Osteoblast (primary cell): ENCODE measurements around the gene ZNF385A. TPM values are rescaled to one million over a fixed set of nuclear protein-coding genes. Genes with fewer than 3 reads are reported as not detected.

Experiments
- DNase-seq: peaks from one replicate; pipeline ENCODE4 v3.0.0; 2011; ENCODE audit warnings: low spot score, mixed read lengths; ENCODE audit not compliant: insufficient read length; ENCODE audit errors: missing footprints
- H2AFZ ChIP-seq: 2 replicates; pipeline ENCODE4 v1.6.0; 2011; ENCODE audit warnings: mild to moderate bottlenecking, low read length
- H3K27ac ChIP-seq: 2 replicates; pipeline ENCODE4 v1.5.1; 2011; ENCODE audit warnings: mild to moderate bottlenecking, low read depth, low read length, moderate library complexity
- H3K27me3 ChIP-seq: 2 replicates; pipeline ENCODE4 v1.6.0; 2012; ENCODE audit warnings: mild to moderate bottlenecking, control low read depth, inconsistent platforms, low read length, moderate library complexity; ENCODE audit not compliant: insufficient read depth
- H3K36me3 ChIP-seq: 2 replicates; pipeline ENCODE4 v1.5.1; 2011; ENCODE audit warnings: mild to moderate bottlenecking, low read length, control low read depth, moderate library complexity; ENCODE audit not compliant: insufficient read depth
- H3K4me1 ChIP-seq: 2 replicates; pipeline ENCODE4 v1.5.1; 2011; ENCODE audit warnings: mild to moderate bottlenecking, low read length, control low read depth, moderate library complexity; ENCODE audit not compliant: insufficient read depth
- H3K4me2 ChIP-seq: 2 replicates; pipeline ENCODE4 v1.6.0; 2011; ENCODE audit warnings: mild to moderate bottlenecking, low read length; ENCODE audit not compliant: insufficient read depth
- H3K4me3 ChIP-seq: fragments of 200-600 bp; sonication (generic); 3 replicates; pipeline ENCODE4 v1.5.1; 2012; ENCODE audit warnings: mild to moderate bottlenecking, low read length, inconsistent platforms; ENCODE audit not compliant: insufficient read depth
- H3K79me2 ChIP-seq: 2 replicates; pipeline ENCODE4 v1.6.0; 2012; ENCODE audit warnings: mild to moderate bottlenecking, low read length, control low read depth, inconsistent platforms; ENCODE audit not compliant: insufficient read depth
- H3K9me3 ChIP-seq: 2 replicates; pipeline ENCODE4 v1.5.1; 2011; ENCODE audit warnings: low read depth, low read length, control low read depth
- H4K20me1 ChIP-seq: 2 replicates; pipeline ENCODE4 v1.6.0; 2012; ENCODE audit warnings: mild to moderate bottlenecking, low read length, control low read depth; ENCODE audit not compliant: insufficient read depth
- total RNA-seq: library from RNA; depleted of rRNA; stranded (reverse); fragments of >200 nt; gene quantifications from 2 replicates; pipeline ENCODE4 v1.2.3, GENCODE V29; 2012
- TF ChIP-seq, protein P1 (sequence below): IDR thresholded peaks from 2 replicates; pipeline ENCODE4 v1.5.1; 2011; ENCODE audit warnings: mild to moderate bottlenecking, low read depth, low read length, moderate library complexity; ENCODE audit errors: extremely low read depth

Gene ZNF385A
- total RNA-seq, 1 donor = 0.72 TPM

DNA sequence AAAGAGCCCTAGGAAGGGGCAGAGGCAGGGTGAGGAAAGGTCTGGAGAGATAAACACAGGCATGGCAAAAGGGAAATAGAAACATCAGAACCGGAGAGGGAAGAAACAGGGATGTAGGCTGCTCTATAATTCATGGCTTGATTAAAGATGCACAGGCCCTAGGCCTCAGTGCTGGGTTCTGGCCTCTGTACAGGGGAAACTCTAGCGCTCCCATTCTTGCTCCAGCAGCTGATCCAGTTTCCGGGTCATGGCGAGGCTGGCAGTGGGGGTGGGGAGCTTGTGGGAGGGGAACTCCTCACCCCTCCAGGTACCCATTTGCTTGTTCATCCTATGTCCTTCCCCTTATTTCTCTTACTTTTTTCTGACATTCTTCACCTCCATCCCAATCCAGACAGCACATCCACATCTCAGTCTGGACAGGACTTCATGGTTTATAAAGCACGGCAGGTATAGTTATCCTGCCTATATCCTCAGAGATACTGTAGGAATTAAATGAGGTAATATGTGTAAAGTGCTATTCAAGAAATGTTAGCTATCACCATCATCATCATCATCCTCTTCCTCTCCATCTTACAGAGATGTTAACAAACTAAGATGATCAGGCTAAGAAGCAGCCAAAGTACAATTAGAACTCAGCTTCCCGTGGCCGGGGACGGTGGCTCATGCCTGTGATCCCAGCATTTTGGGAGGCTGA is 12.3 kb downstream of the ZNF385A start:
- no peak overlapping the region for H2AFZ ChIP-seq
- no peaks in the 10 kb centered on the region for H3K36me3 ChIP-seq
- H3K79me2 ChIP-seq = no peaks in the 10 kb centered on the region
- H3K4me2 ChIP-seq = no peak overlapping the region
- no peak overlapping the region for H3K27ac ChIP-seq
- H3K4me1 ChIP-seq = peaks cover 14% of the 10 kb centered on the region
- H3K27me3 ChIP-seq = no peaks in the 10 kb centered on the region
- TF ChIP-seq, protein P1, sequence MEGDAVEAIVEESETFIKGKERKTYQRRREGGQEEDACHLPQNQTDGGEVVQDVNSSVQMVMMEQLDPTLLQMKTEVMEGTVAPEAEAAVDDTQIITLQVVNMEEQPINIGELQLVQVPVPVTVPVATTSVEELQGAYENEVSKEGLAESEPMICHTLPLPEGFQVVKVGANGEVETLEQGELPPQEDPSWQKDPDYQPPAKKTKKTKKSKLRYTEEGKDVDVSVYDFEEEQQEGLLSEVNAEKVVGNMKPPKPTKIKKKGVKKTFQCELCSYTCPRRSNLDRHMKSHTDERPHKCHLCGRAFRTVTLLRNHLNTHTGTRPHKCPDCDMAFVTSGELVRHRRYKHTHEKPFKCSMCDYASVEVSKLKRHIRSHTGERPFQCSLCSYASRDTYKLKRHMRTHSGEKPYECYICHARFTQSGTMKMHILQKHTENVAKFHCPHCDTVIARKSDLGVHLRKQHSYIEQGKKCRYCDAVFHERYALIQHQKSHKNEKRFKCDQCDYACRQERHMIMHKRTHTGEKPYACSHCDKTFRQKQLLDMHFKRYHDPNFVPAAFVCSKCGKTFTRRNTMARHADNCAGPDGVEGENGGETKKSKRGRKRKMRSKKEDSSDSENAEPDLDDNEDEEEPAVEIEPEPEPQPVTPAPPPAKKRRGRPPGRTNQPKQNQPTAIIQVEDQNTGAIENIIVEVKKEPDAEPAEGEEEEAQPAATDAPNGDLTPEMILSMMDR = no peak
- peak; percentile 68 for DNase-seq
- H3K4me3 ChIP-seq = no peak overlapping the region
- H4K20me1 ChIP-seq = no peaks in the 10 kb centered on the region
- no peaks in the 10 kb centered on the region for H3K9me3 ChIP-seq

DNA sequence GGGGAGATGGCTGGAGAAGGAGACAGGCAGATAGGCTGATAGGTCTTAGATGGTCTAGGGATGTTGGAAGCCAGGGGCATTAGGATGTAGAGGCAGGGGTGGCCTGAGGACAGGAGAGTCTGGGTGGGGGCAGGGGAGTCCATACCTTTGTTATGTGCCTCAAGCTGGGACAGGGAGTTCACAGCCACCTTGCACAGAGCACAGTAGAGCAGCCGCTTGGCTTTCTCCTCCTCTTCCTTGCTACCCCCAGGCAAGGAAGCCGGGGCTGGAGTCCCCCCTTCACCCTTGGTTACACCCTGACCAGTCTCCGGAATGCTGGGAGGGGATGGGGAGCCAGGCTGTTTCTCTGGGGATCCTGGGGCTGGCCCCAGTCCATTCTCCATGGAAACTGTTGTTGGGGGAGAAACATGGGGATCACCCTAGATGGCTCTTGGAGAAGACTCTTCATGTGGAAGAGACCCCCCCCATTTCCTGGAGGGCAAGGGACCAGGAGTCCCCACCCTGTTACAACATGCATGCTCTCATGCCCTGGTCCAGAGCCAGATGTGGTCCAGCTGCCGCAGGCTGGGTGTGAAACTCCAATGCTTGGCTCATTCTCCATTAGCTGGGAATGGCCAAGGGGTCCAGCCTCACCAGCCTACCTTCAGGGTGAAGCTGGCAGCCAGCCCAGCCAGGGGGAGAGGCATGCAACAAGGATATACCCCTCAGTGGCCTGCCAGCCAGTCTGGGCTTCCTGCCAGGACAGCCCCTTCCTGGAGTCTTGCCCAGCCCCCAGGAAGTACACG is 13.0 kb downstream of the ZNF385A start:
- H4K20me1 ChIP-seq = no peaks in the 10 kb centered on the region
- peak; percentile 42 for DNase-seq

DNA sequence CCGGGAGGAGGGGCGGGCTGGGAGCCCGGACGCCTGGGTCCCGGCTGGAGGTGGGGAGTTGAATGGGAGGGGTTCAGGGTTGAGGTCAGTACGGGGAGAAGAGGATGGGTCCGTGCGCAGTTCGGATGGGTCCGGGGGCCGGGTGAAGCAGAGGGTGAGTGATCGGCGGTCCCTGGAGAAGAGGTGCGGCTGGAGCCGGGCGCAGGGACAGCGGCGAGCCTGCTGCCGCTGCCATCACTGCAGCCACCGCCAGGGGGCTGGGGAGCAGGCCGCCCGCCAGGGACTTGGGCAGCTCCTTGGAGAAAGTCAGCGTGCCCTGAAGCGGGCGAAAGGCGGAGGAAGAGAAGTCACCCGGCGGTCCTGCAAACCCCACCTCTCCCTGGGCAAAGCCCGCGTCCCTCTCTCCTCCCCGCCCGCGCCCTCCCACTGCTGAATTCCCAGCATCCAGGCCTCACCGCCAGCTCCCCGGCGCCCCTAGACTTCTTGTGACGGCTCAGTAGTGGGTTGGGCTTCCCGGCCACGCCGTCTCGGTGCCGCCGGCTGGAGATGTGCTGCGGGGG is 14.3 kb downstream of the ZNF385A start:
- peak; percentile 98 for DNase-seq
- Histone ChIP-seq H3K9me3 (no peaks in the 10 kb centered on the region), H3K27ac (no peak overlapping the region), H4K20me1 (no peaks in the 10 kb centered on the region), H3K4me3 (peak overlapping the region; percentile 64), H3K4me1 (peaks cover 14% of the 10 kb centered on the region), H3K79me2 (no peaks in the 10 kb centered on the region), H3K27me3 (no peaks in the 10 kb centered on the region), H2AFZ (peak overlapping the region; percentile 43), H3K4me2 (peak overlapping the region; percentile 71), H3K36me3 (no peaks in the 10 kb centered on the region)
- TF ChIP-seq, protein P1 = peak; percentile 79

More for the DNA sequence above, 13.0 kb downstream of the ZNF385A start:
- Histone ChIP-seq H3K79me2 (no peaks in the 10 kb centered on the region), H3K4me2 (no peak overlapping the region), H3K36me3 (no peaks in the 10 kb centered on the region), H3K4me3 (no peak overlapping the region), H3K9me3 (no peaks in the 10 kb centered on the region), H2AFZ (no peak overlapping the region), H3K27me3 (no peaks in the 10 kb centered on the region), H3K4me1 (peaks cover 14% of the 10 kb centered on the region), H3K27ac (no peak overlapping the region)
- TF ChIP-seq, protein P1 = no peak
